Activated CD4-positive, CD25-positive, alpha-beta regulatory T cell treated with anti-CD3 and anti-CD28 coated beads, Interleukin-2, amount 50 U/mL, for 24 hours (primary cell): Measurements from ENCODE around the gene ALDH1A3.
"Not testable (repeated sequence)": the region's sequence is repeated elsewhere in the genome, so short reads cannot be mapped to it uniquely, and the experiment has no call there.

ENCODE experiments used
- ATAC-seq, 2 donors: fragments of 150-1000 bp; cut with Tn5 transposase; one replicate each; pipeline ENCODE4 v1.10.0; 2021; ENCODE audit warnings: mild to moderate bottlenecking in 1 of 2, moderate library complexity in 1 of 2

The ALDH1A3 gene

DNA sequence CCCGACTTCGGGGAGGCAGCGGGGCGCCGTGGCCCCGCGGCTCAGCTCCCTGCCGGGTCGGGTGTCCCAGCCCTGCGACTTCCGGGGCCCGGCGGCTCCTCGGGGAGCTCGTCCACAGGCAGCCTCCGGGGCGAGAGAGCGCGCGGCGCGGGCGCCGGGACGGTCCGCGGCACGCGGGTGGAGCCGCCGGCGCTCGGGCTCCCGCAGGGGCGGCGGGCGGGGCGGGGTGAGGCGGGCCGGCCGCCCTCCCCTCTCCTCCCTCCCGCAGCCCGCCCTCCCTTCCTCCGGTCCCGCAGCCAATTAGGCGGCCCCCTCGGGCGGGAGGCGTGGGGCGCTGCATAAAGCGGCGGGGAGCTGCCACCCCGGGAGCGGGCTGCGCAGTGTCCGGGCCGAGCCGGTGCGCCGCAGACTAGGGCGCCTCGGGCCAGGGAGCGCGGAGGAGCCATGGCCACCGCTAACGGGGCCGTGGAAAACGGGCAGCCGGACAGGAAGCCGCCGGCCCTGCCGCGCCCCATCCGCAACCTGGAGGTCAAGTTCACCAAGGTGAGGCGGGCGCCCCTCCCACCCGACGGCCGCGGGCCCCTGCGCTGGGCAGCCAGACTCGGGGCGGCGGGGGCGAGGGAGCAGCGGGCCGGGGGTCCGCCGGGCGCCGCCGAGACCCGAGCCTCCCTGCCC, at the start of gene ALDH1A3:
ALDH1A3 (plus strand) TSS at position 368 of the 675 bp plus-strand sequence; CDS start at position 445, 77 bp downstream.
- ATAC-seq: no peak

DNA sequence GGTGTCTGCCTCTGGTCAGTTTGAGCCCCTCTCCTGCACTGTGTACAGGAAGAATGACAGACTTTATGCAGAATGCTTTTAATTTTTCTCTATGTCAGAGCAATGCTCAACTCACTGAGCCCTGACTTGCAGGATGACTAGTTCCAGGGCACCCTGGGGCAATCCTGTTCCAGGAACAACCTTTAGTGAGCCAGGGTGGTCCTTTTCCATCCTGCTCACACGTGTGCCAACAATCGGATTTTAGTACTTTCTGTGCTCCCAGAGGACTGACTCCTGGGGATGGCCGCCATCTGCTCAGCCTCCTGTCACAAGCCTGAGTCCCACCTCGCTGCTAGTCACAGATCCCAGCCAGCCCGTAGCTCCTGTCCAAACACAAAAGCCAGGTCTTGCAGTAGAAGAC, 48.2 kb upstream of the ALDH1A3 start:
- ATAC-seq: no peak

DNA sequence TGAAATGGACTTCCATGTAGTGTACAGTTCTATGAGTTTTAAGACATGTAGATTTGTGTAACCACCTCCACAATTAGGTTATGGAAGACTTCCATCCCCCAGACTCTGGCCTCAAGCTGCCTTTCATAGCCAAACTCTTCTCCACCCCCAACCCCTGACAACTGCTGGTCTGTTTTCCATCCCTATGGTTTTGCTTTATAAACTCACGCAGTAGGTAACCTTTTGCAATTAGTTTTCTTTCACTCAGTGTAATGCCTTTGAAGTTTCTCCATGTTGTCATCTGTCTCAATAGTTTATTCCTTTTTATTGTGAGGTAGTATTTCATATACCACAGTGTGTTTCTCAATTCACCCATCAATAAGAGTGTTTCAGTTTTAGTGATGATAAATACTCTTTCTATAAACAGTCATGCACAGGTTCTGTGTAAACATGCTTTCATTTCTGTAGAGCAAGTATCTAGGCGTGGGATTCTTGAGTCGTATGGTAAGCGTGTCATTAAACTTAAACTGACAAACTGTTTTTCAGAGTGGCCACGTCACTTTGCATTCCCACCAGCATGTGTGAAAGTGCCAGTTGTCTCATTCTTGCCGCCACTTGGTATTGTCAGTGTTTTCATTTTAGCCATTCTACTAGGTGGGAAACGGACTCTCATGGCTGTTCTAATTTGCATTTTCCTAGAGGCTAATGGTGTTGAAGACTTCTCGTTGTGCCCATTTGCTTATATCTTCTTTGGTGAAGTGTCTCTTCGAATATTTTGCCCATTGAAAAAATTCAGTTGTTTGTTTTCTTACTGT, 47.3 kb upstream of the ALDH1A3 start:
- no peak for ATAC-seq

DNA sequence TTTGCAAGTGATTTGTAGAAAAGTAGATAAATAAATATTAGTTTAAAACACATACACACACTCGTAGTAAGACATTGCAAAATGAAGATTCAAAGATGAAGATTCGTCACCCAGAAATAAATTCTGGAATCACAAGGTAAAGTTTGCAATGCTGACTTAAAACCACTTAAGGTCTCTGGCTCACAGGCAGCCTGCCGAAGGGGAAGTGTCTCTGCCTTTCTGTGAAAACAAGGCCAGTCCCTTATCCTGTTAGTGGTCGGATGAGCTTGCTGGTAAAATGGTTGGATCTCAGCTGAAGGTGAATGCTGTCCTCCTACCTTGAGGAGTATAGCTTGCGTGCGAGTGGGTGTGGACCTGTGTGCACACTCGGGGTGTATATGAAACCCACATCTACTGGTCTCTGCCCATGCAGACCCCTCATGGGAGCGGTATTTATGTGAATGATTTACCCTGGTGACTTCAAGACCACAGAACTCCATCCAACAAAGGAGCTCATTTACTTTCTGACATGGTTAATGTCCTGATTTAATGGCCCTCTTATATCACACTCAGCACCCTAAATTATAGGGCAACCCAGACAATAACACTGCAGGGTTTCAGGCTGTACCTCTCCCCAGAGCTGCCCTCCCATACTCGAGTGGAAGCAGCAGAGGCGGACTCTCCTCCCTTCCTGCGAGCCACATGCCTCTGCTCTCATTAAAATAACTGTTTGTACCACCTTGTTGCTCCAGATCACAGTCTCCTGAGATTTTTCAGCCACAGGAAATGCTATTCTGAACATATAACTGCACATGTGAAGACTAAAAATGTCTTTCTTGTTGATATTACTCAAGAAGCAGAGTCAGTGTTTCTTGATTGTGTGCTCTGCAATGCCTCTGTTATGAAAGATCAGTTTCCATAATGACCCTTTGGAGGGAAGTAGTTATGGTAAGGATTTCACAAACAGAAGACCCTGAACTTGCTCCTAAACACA, 45.9 kb upstream of the ALDH1A3 start:
- ATAC-seq: no peak

DNA sequence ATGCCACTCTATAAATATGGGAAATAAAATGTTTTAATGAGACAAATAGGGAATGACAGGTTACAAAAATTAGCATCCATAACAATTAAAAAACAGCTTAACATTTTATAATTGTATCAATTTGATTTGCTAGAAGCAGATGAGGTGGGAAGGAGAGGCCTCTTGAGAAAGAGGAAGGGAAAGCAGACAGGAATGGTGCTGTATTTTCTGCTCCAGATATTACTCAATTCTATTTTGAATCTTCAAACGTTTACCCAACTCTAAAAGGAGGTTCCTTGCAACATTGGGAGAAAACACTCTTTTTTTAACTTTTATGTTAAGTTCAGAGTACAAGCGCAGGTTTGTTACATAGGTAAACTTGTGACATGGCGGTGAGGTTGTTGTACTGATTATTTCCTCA, 44.9 kb upstream of the ALDH1A3 start:
- ATAC-seq: no peak

DNA sequence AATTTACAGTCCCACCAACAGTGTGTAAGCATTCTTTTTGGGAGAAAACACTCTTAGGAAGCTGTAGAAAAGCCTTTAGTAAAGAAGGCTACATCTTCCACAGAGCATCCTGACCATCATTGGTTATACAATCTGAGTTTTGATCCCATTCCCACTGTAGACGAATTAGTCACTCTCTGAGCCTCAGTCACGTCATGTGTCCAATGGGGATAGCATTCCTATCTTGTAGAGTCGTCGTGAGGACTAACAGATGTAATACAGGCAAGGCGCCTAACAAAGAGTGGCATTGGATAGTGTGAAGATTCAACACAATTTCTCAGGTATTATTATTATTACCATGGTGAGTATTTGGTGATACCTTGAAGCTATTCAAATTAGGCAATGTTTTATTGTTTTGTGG, 44.0 kb upstream of the ALDH1A3 start:
- ATAC-seq: no peak

DNA sequence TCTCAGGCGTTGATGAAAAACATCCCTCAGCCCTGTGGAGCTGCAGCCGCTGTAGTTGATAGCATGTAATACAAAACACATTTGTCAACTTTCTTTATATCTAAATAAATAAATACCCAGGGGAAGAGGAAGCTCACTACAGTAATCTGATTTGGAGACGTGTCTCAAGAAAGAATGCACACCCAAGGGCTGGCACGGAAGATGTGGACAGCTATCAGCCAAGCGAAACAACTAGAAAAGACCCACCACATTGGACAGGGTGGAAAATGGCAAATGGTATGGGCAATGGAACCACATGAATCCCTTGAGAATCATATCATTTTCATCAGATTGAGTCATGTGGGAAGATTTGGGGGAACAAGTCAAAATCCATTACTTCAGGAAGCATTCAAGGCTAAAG, 43.1 kb upstream of the ALDH1A3 start:
- ATAC-seq: no peak

DNA sequence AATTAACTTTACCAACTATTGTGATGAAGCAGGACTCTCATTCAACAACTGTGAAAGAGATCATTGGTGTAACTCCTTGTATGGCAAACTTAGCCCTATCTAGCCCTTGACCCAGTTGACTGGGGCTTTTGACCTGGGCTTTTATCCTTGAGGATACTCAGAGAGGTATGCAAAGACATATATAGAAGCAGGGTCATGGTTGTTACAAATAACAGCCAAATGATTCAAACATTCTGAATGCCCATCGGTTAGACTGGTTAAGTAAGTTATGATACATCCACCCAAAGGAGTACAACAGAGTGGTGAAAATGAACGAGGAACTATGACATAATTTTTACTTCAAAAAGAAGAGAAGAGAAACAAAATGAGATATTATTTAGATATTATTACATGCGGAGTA, 38.2 kb upstream of the ALDH1A3 start:
- no peak for ATAC-seq

DNA sequence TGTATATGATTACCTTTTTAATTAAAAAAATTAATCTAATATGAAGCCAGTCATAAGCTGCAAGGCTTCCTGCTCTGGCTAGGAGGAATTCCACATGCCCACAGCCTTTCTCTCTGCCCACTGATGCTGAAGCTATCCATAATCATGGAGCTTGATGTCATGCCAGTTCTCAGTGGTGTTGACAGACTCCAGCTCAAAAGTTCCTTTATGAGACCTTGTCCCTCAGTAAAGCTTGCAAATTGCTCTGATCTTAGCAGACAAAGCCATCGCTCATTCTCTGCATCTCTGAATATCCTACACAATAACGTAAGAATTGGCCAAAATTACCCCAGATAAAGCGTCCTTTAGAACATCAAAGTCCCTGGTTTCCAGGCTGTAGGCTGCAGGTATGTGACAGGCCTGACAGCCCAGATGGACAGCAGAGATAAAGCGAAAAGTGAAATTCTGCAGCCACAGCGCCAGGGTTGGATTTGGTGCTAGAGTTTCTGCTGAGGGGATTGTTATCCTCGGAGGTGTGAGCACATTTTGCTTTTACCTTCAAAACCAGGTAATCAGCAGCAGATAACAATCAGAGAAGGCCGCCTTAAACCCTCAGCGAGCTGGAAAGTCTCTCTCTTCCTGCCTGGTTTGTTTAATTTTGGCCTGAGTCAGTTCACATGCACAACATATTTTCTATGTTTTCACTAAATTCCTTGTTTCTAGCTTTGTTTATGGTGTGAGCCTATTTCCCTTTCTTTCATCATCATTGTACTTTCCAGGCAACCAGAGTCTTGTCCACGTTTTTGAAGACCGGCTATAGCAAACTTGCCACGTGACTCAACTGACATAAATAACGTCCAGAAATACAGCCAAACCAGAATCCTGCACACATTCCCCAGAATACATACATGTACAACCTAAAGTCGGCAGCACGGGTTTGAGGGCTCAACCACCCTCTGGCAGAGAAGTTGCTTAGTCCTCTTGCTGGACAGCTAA, 36.6 kb upstream of the ALDH1A3 start:
- ATAC-seq: no peak

DNA sequence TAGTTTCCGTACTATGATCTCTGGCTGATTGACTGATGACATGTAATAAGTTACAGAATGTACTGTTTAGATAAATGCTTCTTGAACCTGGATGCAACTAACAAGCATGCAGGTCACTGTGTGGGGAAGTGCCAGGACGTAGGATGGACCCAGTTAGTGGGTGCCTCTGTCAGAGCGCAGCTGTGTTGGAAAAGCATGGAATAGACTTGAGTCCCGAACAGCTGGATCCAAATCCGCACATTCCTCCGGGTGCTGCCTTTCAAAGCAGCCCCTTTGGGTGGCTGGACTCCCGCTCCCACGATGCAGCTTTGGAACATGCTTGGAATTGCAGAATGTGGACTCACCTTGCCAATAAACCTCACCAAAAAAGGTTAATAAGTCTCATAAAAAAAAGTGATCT, 35.5 kb upstream of the ALDH1A3 start:
- no peak for ATAC-seq

DNA sequence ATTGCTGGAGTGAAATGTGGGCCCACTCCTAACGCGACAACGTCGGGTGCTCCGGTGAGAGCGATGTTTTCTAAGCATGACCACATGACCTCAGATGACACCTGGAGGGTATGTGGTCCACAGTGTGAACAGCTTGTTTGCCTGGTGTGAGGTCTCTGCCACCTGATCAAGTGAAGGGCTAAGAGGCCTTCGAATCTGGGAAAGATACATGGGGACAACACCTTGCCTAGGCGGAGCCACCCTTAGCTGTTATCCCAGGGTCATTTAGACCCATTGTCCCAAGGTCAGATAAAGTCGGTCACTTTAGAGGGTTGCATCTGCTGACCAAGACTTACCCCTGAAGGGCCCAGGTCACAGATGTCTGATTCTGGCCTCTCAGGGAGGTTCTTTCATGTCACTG, 34.9 kb upstream of the ALDH1A3 start:
- ATAC-seq: no peak

DNA sequence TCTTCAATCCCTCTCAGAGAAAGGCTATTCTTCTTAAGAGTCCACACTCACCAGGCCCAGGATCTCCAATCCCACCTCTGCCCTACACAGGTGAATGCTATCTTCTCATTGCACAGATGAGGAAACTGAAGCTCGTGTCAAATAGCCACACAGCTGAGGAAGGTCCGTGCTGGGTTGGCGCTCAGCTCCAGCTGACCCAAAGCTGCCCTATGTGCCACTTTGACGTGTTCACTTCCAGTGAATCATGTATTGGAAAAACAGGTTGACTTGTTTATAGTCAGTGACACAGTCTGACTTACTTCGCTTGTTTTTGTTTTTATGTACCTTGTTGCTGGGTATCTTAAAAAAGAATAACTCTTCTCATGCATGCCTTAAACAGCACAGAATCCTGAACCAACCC, 32.4 kb upstream of the ALDH1A3 start:
- ATAC-seq: no peak

DNA sequence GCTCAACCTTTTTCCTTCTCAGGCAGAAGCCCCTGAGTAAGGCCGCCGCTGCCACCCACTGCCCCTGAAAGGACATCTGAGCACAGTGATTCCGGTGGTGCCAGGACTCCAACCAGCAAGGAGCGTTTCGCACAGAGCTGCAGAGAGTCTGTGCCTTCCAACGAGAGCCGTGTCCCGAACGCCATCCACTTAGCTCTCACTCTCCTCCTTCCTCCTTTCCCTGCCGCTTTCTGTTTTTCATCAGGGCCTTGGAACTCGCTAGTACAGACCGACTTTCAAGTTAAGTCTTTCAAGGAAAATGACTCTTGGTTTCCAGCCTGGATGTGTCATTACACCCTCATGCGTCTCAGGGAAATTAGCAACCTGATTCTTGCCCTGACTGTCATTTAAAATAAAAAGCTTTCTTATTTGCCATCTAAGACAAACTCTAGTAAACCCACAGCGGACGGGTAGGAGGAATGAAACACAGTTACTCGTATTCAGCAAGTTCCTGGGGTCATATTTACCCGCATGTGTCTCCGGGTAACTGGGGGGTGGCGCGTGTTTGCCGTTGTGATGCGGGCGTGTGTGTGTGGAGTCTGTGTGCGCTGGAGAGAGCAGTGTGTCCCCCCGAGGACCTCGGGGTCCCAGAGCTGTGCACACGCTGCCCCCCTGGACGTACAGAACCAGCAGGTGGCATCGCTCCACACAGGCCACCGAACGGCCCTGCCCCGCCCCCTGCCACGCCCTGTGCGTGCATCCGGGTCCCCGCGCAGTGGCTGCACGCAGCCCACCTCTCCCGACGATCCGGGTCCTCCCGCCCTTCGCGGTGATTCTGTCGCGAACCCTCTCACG, 30.4 kb upstream of the ALDH1A3 start:
- ATAC-seq: peak; percentile 62 to 70

DNA sequence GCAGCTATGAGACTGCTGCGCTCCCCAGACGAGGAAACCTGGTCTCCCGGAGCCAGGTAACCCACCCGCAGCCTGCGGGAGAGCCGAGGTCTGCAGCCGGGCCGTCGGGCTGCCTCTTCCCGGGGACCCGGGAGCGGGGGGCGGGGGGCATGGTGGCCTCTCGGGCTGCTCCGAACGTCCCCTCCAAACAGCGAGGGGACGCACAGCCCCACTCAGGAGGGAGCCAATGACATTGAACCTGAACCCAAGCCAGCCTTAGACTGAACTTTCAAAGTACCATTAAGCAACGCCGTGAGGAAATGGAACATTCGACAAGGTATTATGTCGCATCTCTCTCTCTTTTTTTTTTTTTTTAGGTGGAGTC, 29.8 kb upstream of the ALDH1A3 start:
- ATAC-seq: no peak

DNA sequence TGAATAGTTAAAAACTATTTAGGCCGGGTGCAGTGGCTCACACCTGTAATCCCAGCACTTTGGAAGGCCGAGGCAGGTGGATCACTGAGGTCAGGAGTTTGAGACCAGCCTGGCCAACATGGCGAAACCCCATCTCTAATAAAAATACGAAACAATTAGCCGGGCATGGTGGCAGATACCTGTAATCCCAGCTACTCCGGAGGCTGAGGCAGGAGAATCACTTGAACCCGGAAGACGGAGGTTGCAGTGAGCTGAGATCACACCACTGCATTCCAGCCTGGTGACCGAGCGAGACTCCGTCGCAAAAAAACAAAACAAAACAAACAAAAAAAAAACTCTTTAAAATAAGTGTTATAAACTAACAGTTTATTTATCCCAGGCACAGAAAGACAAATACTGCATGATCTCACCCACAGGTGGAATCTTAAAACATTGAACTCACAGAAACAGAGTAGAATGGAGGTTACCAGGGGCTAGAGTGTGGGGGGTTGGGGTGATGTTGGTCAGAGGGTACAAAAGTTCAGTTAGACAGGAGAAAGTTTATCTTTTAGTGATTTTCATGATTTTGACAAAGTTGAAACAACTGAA, 28.1 kb upstream of the ALDH1A3 start:
- ATAC-seq: not testable (repeated sequence)

DNA sequence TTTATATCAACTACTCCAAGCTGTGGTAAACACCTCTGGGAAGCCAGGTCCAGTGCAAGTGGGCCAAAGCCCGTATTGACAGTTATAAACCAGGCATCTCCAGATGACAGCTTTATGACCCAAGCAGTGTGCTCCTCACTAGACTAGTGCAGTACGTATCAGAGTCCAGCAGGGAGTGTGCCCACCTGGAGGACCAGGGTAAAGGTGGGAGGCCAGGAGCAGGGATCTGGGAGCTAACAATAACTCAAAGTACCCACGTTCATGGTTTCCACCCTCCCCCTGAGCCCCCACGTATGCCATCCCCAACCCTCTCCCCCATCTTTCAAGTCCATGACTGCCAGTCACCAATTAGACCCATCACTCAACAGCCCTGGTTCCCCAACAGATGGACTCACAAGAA, 27.0 kb upstream of the ALDH1A3 start:
- no peak for ATAC-seq

DNA sequence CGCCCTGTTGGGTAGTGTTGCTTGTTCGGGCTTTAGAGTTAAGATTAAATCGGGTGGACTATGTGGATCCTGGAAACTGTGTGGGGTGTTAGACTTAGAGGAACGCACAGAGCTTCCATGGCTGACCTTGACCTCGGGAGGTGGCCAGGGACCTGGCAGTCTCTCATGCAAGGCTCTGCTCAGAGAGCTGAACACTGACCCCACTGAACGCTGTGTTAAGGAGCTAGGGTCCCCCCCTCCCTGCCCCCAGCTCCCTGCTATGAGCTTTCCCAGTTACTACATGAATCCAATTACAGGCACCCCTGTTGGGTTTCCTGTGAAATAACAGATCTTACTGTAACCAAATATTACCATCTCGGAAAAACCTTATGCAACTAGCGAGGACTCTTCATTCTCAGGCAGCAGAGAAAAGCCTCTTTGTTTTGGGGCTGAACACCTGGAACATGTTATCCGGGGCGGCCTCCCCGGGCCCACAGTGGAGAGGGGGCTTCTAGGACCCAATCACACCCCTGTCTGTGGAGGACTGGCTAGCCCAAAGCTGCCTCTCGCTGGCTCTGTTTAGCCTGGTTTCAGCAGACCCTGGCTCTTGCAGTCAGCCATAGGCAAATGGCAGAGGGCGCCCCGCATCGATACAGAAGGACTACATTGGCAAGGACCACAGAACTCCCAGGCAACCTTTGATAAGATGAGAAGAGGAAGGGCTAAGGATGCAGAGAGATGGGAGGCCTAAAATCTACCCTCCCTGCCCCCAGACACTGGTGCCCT, 25.8 kb upstream of the ALDH1A3 start:
- ATAC-seq: no peak

DNA sequence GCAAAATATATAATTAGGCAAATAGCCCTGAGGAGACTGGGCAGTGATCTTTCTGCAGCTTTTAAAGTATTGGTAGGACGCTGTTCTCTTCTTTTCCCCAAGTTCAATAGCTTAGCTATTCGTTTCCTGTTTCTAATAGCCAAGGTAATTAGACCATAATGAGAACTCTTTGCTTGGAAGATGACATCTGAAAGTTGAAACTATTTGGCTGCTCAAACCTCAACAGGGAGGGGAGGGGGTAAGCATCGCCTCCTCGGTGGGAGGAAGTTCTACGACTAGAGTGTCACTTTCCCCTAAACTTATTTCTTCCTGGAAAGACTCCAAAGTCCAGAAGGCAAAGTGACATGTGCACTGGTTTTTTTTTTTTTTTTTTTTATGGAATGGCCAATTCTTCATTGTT, 22.8 kb upstream of the ALDH1A3 start:
- ATAC-seq: no peak

DNA sequence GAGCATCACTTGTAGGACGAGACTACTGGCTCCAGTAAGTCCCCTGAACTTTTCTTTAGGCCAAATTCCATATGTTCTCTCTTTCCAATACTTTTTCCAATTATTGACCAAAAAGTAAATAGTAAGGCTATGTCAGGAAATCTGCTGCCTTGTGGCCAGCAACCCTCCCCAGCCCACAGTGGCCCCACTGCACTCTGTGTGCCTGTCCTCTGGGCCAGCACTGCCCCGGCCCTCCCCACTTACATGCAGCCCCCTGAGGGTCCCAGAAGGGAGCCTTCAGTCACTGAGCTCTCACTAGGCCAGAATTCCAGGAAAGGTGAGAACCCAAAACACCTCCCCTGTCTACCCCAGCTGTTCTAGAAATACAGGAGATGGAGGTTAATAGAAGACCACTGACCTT, 21.3 kb upstream of the ALDH1A3 start:
- no peak for ATAC-seq
